Astrocyte (in vitro differentiated cells and primary cell): Measurements from ENCODE around the gene YIF1A.

Experiments used
- EZH2 ChIP-seq: IDR thresholded peaks from 2 replicates; pipeline ENCODE4 v1.6.1; 2012; ENCODE audit warnings: mild to moderate bottlenecking, low read length, inconsistent platforms; ENCODE audit not compliant: insufficient read depth
- TF ChIP-seq, protein P1 (sequence below): IDR thresholded peaks from 2 replicates; pipeline ENCODE4 v1.5.1; 2011; ENCODE audit warnings: low read depth, mild to moderate bottlenecking, inconsistent platforms, low read length, moderate library complexity; ENCODE audit not compliant: insufficient read depth

GRCh38 chr11:66330931-66331330, 42.0 kb upstream of the YIF1A start:
- TF ChIP-seq EZH2 = no peak
- TF ChIP-seq, protein P1, sequence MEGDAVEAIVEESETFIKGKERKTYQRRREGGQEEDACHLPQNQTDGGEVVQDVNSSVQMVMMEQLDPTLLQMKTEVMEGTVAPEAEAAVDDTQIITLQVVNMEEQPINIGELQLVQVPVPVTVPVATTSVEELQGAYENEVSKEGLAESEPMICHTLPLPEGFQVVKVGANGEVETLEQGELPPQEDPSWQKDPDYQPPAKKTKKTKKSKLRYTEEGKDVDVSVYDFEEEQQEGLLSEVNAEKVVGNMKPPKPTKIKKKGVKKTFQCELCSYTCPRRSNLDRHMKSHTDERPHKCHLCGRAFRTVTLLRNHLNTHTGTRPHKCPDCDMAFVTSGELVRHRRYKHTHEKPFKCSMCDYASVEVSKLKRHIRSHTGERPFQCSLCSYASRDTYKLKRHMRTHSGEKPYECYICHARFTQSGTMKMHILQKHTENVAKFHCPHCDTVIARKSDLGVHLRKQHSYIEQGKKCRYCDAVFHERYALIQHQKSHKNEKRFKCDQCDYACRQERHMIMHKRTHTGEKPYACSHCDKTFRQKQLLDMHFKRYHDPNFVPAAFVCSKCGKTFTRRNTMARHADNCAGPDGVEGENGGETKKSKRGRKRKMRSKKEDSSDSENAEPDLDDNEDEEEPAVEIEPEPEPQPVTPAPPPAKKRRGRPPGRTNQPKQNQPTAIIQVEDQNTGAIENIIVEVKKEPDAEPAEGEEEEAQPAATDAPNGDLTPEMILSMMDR = no peak
